Measurements from ENCODE around the gene CCNDBP1.

DNA sequence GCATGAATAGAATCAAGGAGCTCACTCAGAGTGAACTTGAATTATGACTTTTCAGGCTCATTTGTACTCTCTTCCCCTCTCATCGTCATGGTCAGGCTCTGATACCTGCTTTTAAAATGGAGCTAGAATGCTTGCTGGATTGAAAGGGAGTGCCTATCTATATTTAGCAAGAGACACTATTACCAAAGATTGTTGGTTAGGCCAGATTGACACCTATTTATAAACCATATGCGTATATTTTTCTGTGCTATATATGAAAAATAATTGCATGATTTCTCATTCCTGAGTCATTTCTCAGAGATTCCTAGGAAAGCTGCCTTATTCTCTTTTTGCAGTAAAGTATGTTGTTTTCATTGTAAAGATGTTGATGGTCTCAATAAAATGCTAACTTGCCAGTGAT, 9.6 kb downstream of the CCNDBP1 start:
- no peak for TF ChIP-seq EGR1 (IDR thresholded peaks at IDR 0.05; ENCODE audit: low read depth)
- no peak for TF ChIP-seq POLR2A (IDR thresholded peaks at IDR 0.05; ENCODE audit: borderline replicate concordance, extremely low read depth, insufficient read depth, insufficient read length)
- TF ChIP-seq, protein P1, sequence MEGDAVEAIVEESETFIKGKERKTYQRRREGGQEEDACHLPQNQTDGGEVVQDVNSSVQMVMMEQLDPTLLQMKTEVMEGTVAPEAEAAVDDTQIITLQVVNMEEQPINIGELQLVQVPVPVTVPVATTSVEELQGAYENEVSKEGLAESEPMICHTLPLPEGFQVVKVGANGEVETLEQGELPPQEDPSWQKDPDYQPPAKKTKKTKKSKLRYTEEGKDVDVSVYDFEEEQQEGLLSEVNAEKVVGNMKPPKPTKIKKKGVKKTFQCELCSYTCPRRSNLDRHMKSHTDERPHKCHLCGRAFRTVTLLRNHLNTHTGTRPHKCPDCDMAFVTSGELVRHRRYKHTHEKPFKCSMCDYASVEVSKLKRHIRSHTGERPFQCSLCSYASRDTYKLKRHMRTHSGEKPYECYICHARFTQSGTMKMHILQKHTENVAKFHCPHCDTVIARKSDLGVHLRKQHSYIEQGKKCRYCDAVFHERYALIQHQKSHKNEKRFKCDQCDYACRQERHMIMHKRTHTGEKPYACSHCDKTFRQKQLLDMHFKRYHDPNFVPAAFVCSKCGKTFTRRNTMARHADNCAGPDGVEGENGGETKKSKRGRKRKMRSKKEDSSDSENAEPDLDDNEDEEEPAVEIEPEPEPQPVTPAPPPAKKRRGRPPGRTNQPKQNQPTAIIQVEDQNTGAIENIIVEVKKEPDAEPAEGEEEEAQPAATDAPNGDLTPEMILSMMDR (IDR thresholded peaks at IDR 0.05 in 2 of 3, conservative IDR thresholded peaks at IDR 0.05 in 1 of 3; ENCODE audit: borderline replicate concordance in 1 of 3, insufficient read depth in 1 of 3, low read depth in 2 of 3, low read length in 2 of 3) = no peak
- TF ChIP-seq, protein P2, sequence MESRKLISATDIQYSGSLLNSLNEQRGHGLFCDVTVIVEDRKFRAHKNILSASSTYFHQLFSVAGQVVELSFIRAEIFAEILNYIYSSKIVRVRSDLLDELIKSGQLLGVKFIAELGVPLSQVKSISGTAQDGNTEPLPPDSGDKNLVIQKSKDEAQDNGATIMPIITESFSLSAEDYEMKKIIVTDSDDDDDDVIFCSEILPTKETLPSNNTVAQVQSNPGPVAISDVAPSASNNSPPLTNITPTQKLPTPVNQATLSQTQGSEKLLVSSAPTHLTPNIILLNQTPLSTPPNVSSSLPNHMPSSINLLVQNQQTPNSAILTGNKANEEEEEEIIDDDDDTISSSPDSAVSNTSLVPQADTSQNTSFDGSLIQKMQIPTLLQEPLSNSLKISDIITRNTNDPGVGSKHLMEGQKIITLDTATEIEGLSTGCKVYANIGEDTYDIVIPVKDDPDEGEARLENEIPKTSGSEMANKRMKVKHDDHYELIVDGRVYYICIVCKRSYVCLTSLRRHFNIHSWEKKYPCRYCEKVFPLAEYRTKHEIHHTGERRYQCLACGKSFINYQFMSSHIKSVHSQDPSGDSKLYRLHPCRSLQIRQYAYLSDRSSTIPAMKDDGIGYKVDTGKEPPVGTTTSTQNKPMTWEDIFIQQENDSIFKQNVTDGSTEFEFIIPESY (IDR thresholded peaks at IDR 0.05; ENCODE audit: extremely low read depth, insufficient replicate concordance, low read length) = no peak
- no peak for TF ChIP-seq POLR2AphosphoS5 (IDR thresholded peaks at IDR 0.05; ENCODE audit: low read depth, low read length)
- TF ChIP-seq, protein P3, sequence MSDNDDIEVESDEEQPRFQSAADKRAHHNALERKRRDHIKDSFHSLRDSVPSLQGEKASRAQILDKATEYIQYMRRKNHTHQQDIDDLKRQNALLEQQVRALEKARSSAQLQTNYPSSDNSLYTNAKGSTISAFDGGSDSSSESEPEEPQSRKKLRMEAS (IDR thresholded peaks at IDR 0.05) = no peak
- no peak for TF ChIP-seq EZH2phosphoT487 (IDR thresholded peaks at IDR 0.05; ENCODE audit: borderline replicate concordance)
- no peak for TF ChIP-seq SIN3A (IDR thresholded peaks at IDR 0.05; ENCODE audit: low read depth)
- no peak for TF ChIP-seq CEBPB (IDR thresholded peaks at IDR 0.05; ENCODE audit: low read depth)
- no peak for TF ChIP-seq YY1 (IDR thresholded peaks at IDR 0.05; ENCODE audit: extremely low read depth, insufficient replicate concordance, low read depth, low read length)
- TF ChIP-seq EZH2 (IDR thresholded peaks at IDR 0.05) = no peak
- TF ChIP-seq ZFX (IDR thresholded peaks at IDR 0.05) = no peak
- no peak for TF ChIP-seq CBX3 (IDR thresholded peaks at IDR 0.05; ENCODE audit: low read depth)
